WERI-Rb-1 (cell line): ENCODE measurements around the gene DMKN.

ENCODE experiments used
- DNase-seq: peaks from one replicate; pipeline ENCODE4 v3.0.0-alpha.2; 2020
- H3K27ac ChIP-seq: fragments of 250-450 bp; sonication (Bioruptor Pico); 2 replicates; pipeline ENCODE4 v1.5.1; 2020; ENCODE audit warnings: mild to moderate bottlenecking, moderate library complexity
- H3K27me3 ChIP-seq: fragments of 250-450 bp; sonication (Bioruptor Pico); 2 replicates; pipeline ENCODE4 v1.5.1; 2021; ENCODE audit warnings: mild to moderate bottlenecking, low read depth, moderate library complexity; ENCODE audit not compliant: insufficient read depth, severe bottlenecking
- H3K36me3 ChIP-seq: fragments of 250-450 bp; sonication (Bioruptor Pico); 2 replicates; pipeline ENCODE4 v1.5.1; 2020; ENCODE audit warnings: mild to moderate bottlenecking, moderate library complexity
- H3K4me3 ChIP-seq: 2 replicates; pipeline ENCODE4 v1.5.1; 2011; ENCODE audit warnings: low read depth, mild to moderate bottlenecking, control low read depth, low read length
- H3K9me3 ChIP-seq: fragments of 250-450 bp; sonication (Bioruptor Pico); 2 replicates; pipeline ENCODE4 v1.5.1; 2021; ENCODE audit warnings: mild to moderate bottlenecking, moderate library complexity; ENCODE audit not compliant: severe bottlenecking
- TF ChIP-seq, protein P1 (sequence below): IDR thresholded peaks from 2 replicates; pipeline ENCODE4 v1.5.1; 2011; ENCODE audit warnings: low read depth, mild to moderate bottlenecking, control low read depth, inconsistent platforms, low read length

DMKN gene

DNA sequence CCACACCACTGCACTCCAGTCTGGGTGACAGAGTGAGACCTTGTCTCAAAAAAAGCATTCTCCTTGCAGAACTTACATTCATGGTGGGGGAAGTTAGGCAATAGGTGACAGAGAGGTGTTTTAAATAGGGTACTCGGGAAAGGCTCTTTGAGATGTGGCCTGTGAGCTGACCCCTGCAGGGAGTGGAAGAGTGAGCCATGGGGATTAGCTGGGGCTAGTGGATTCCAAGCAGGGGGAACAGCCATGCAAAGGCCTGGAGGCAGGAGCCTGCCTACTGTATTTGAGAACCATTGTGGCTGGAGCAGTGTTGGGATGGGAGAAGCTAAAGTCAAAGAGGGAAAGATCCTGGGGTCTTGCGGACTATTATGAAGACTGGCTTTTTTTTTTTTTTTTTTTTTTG is 3.9 kb upstream of the DMKN start:
- Histone ChIP-seq H3K36me3 (no peaks in the 10 kb centered on the region), H3K9me3 (no peaks in the 10 kb centered on the region), H3K27ac (no peak overlapping the region), H3K4me3 (no peak overlapping the region), H3K27me3 (no peaks in the 10 kb centered on the region)
- TF ChIP-seq, protein P1, sequence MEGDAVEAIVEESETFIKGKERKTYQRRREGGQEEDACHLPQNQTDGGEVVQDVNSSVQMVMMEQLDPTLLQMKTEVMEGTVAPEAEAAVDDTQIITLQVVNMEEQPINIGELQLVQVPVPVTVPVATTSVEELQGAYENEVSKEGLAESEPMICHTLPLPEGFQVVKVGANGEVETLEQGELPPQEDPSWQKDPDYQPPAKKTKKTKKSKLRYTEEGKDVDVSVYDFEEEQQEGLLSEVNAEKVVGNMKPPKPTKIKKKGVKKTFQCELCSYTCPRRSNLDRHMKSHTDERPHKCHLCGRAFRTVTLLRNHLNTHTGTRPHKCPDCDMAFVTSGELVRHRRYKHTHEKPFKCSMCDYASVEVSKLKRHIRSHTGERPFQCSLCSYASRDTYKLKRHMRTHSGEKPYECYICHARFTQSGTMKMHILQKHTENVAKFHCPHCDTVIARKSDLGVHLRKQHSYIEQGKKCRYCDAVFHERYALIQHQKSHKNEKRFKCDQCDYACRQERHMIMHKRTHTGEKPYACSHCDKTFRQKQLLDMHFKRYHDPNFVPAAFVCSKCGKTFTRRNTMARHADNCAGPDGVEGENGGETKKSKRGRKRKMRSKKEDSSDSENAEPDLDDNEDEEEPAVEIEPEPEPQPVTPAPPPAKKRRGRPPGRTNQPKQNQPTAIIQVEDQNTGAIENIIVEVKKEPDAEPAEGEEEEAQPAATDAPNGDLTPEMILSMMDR = no peak
- DNase-seq = no peak

DNA sequence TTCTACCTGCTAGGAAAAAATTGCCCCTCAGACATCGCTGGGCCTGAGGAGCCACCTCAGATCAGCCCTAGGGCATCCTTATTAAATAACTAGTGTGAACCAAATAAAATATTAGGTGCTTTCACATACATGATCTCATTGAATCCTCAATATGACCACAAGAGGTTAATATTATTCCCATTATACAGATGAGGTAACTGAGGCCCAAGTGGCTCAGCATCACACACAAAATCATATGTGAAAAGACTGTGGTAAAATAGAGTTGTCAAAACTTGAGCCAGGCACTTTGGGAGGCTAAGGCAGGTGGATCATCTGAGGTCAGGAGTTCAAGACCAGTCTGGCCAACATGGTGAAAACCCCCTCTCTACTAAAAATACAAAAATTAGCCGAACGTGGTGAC is 2.9 kb upstream of the DMKN start:
- TF ChIP-seq, protein P1 = no peak
- H3K9me3 ChIP-seq = no peaks in the 10 kb centered on the region
- DNase-seq = no peak
- H3K27me3 ChIP-seq = no peaks in the 10 kb centered on the region
- no peak overlapping the region for H3K27ac ChIP-seq
- no peaks in the 10 kb centered on the region for H3K36me3 ChIP-seq
- no peak overlapping the region for H3K4me3 ChIP-seq

GRCh38 chr19:35514282-35514809 is 897 bp upstream of the DMKN start:
- Histone ChIP-seq H3K36me3 (no peaks in the 10 kb centered on the region), H3K27ac (no peak overlapping the region), H3K27me3 (peaks cover 10% of the 10 kb centered on the region), H3K4me3 (no peak overlapping the region), H3K9me3 (no peaks in the 10 kb centered on the region)
- TF ChIP-seq, protein P1 = no peak
- no peak for DNase-seq

GRCh38 chr19:35512831-35513627 is 420 bp downstream of the DMKN start:
- TF ChIP-seq, protein P1 = no peak
- H3K9me3 ChIP-seq = no peaks in the 10 kb centered on the region
- no peak overlapping the region for H3K4me3 ChIP-seq
- H3K27me3 ChIP-seq = peaks cover 10% of the 10 kb centered on the region
- no peaks in the 10 kb centered on the region for H3K36me3 ChIP-seq
- DNase-seq = no peak
- H3K27ac ChIP-seq = no peak overlapping the region

DNA sequence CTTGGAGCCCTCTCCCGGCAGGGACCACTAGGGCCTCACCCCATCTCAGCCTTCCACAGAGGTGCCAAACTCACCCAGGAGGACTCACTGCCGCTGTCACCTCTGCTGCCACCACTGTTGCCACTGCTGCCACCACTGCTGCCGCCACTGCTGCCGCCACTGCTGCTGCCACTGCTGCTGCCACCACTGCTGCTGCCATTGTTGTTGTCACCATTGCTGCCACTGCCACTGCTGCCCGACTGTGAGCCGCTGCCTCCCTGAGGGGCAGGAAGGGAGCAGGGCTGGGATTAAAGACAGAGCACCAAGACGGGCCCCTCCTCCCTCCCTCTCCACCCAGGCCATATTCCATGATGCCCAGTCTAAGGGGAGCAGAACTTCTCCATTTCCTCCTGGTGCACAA is 2.1 kb downstream of the DMKN start:
- peaks cover 10% of the 10 kb centered on the region for H3K27me3 ChIP-seq
- H3K36me3 ChIP-seq = no peaks in the 10 kb centered on the region
- H3K9me3 ChIP-seq = no peaks in the 10 kb centered on the region
- TF ChIP-seq, protein P1 = no peak
- DNase-seq = no peak
- H3K27ac ChIP-seq = no peak overlapping the region
- H3K4me3 ChIP-seq = no peak overlapping the region
